GM19397 (cell line): ENCODE data around the gene ERI3.

ENCODE experiments used
- ATAC-seq: cut with Tn5 transposase; IDR thresholded peaks from one replicate; pipeline ENCODE4 v1.9.1; 2021; ENCODE audit warnings: mild to moderate bottlenecking, moderate library complexity; ENCODE audit not compliant: unreplicated experiment

ERI3 gene

GRCh38 chr1:44239961-44240371 is 115.1 kb downstream of the ERI3 start:
- ATAC-seq = no peak

GRCh38 chr1:44239331-44239960 is 115.6 kb downstream of the ERI3 start:
- ATAC-seq = no peak

- ATAC-seq = no peak
Measured at GRCh38 chr1:44238660-44239059, 116.4 kb downstream of the ERI3 start.

GRCh38 chr1:44237721-44238457 is 117.2 kb downstream of the ERI3 start:
- no peak for ATAC-seq

- ATAC-seq = no peak
Measured at GRCh38 chr1:44236490-44237272, 118.4 kb downstream of the ERI3 start.

GRCh38 chr1:44235808-44236207 is 119.2 kb downstream of the ERI3 start:
- no peak for ATAC-seq

GRCh38 chr1:44233593-44233992 is 121.5 kb downstream of the ERI3 start:
- ATAC-seq = no peak

GRCh38 chr1:44230796-44231195 is 124.3 kb downstream of the ERI3 start:
- ATAC-seq = no peak

GRCh38 chr1:44229435-44230167 is 125.5 kb downstream of the ERI3 start:
- ATAC-seq = no peak

- ATAC-seq = no peak
Measured at GRCh38 chr1:44228218-44228617, 126.8 kb downstream of the ERI3 start.

- ATAC-seq = no peak
Measured at GRCh38 chr1:44227211-44227610, 127.8 kb downstream of the ERI3 start.

GRCh38 chr1:44225761-44226160 is 129.3 kb downstream of the ERI3 start:
- no peak for ATAC-seq

- ATAC-seq = no peak
Measured at GRCh38 chr1:44223187-44223610, 131.9 kb downstream of the ERI3 start.

- no peak for ATAC-seq
Measured at GRCh38 chr1:44222397-44223186, 132.5 kb downstream of the ERI3 start.

- ATAC-seq = no peak
Measured at GRCh38 chr1:44221769-44222168, 133.3 kb downstream of the ERI3 start.

- no peak for ATAC-seq
Measured at GRCh38 chr1:44220755-44221154, 134.3 kb downstream of the ERI3 start.

GRCh38 chr1:44220001-44220751 is 134.9 kb downstream of the ERI3 start:
- ATAC-seq = no peak

GRCh38 chr1:44219301-44219626 is 135.8 kb downstream of the ERI3 start:
- ATAC-seq = no peak

- no peak for ATAC-seq
Measured at GRCh38 chr1:44218503-44219300, 136.4 kb downstream of the ERI3 start.
